SK-N-MC (cell line): ENCODE measurements around the gene PDCD1.

Experiments used
- EZH2 ChIP-seq: fragments of 200-600 bp; sonication (generic); IDR thresholded peaks from one replicate; pipeline ENCODE4 v1.6.1; 2017; ENCODE audit warnings: antibody characterized with exemption
- FOXP2 ChIP-seq: optimal IDR thresholded peaks from 2 replicates; pipeline ENCODE3; 2011; ENCODE audit warnings: mild to moderate bottlenecking, moderate library complexity; ENCODE audit not compliant: insufficient read depth; ENCODE audit errors: extremely low read length, control extremely low read depth
- POLR2AphosphoS5 ChIP-seq: IDR thresholded peaks from 2 replicates; pipeline ENCODE4 v1.6.1; 2012; ENCODE audit warnings: mild to moderate bottlenecking, low read depth, low read length, borderline replicate concordance

DNA sequence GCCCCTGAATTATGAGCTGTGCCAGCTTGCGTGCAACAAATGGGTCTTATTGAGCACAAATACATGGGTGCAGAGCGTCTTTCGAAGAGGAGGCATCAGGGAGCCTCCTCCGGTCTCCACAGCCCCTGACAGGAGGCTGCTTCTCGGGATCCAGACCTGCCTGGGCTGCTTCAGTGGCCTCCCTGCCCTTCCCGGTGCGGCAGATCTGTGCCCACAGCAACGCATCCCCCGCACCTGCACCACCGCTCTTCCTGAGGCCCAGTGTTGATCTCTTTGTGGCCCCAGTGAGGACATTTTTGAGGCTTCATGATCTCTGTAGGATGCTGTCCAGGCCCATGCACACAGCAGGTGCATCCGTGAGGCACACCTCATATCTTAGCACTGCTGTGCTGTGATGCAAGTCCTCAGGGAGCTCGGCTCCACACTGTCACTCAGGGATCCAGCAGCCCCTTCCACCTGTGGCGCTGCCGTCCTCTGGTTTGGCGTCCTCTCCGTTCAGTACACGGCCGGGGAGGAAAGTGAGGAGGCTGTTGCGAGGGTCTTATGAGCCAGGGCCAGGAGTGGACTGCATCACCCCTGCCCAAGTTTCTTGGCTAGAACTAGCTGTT is 28.2 kb upstream of the PDCD1 start:
- TF ChIP-seq EZH2 (no peak), POLR2AphosphoS5 (no peak), FOXP2 (no peak)
